GM08714 (cell line): ENCODE data around the gene SP140L.
"Not testable (repeated sequence)": the region's sequence is repeated elsewhere in the genome, so short reads cannot be mapped to it uniquely, and the experiment has no call there.

ENCODE experiments used
- H3K4me3 ChIP-seq: fragments of 200-500 bp; sonication (Bioruptor generic); 2 replicates; pipeline ENCODE4 v1.5.1; 2014; ENCODE audit warnings: mild to moderate bottlenecking, low read length, inconsistent platforms
- ZNF274 ChIP-seq: IDR thresholded peaks from 2 replicates; pipeline ENCODE4 v1.6.1; 2012; ENCODE audit warnings: mild to moderate bottlenecking, low read depth, low read length

The SP140L gene

DNA sequence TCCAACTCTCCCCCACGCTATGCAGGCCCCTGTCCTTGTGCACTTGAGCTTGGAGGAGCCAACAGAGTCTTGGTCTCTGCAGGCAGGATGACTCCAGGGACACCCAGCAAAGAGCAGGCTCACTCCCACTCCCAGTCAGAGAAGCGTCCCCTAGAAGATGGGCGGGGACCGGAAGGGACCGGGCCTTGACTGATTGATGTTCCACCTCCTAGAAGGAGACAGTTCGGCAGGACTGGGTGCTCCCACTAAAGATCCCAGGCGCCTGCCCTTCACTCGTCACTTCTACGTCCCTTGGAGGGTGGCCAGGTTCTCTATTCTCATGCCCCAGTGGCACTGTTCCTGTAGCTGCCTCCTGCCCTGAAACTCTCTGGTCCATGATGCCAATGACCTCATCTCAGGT is 85.9 kb downstream of the SP140L start:
- no peak overlapping the region for H3K4me3 ChIP-seq
- TF ChIP-seq ZNF274: no peak

DNA sequence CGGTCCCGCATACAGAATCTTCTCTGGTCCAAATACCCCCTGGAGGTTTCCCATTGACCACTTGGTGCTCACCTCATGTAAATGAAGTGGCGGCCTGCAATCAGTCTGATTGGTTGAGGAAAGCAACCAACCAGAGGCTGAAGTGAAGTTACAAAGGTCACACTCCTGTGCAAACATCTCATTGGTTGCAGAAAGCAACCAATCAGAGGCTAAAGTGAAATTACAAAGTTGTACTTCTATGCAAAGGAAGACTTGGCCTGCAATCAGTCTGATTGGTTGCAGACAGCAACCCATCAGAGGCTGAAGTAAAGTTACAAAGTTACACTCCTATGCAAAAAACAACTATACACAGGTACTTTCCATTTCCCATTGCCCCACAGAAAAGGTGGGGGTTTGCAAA is 86.5 kb downstream of the SP140L start:
- H3K4me3 ChIP-seq: no peak overlapping the region
- no peak for TF ChIP-seq ZNF274

DNA sequence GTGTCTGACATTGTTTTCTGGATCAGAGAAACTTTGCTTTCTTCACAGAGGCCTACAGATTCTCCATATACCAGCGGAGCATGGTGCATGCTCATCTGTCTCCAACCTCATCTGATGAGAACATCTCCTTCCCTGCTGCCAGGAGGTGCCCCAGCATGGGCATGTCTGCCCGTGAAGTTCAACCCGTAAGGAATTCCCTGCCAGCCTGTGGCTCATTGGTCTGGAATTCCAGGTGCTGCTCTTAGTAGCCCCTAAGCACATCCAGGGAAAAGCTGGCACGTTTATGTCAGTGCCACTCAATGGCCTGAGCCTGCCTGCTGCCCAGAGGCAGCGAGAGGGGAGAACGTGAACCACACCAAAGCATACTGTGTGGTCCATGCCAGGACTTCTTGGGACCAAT is 87.3 kb downstream of the SP140L start:
- TF ChIP-seq ZNF274: no peak
- H3K4me3 ChIP-seq: no peak overlapping the region

DNA sequence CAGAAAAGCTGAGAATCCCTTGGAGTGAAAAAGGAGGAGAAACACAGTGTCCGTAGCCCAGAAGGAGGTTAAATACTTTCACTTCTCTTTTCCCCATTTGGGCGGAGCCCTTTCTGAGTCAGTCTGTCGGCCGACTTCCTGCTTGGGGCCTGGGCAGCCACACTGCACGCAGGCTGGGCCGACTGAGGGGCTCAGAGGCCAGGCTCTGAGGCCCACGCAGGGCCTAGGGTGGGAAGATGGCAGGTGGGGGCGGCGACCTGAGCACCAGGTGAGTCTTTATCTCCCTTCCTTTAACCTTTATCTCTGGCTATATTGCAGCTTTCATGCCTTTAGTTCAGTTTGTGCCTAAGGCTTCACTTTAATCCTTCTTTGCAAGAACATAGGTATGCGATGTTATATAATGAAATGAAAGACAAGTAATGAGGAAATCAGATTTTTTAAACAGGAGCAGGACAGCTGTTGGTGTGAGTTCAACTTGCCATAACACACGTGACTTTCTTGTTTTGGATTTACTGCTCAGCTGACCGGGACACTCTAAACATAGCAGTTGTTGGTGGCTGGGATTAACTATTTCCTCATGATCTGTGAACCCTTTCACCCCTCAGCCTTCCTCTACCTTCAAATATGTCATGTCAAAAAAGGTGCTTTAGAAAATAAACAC is 89.2 kb downstream of the SP140L start, which contains the start of gene SP100:
SP100 (plus strand) TSS at position 141 of the 661 bp plus-strand sequence; CDS start at position 237, 96 bp downstream.
- TF ChIP-seq ZNF274: no peak
- peak within 1 kb of the TSS; percentile 100 for H3K4me3 ChIP-seq

DNA sequence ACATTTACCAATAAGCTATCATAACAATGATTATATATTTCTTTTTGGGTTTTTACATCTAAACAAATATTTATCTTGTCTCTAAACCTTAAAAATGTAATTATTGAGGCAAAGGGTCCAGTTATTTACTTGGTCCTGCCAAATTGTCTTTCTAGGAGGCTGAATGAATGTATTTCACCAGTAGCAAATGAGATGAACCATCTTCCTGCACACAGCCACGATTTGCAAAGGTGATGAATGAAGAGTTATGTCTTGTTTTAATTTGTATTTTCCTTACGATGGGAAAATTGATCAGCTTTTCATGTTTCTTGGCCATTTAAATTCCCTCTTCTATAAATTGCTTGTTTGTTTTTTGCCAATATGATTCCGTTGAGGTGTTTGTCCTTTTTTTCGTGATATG is 90.4 kb downstream of the SP140L start:
- no peak for TF ChIP-seq ZNF274
- peak overlapping the region; percentile 100; the same call in 1 of the 2 replicates for H3K4me3 ChIP-seq

DNA sequence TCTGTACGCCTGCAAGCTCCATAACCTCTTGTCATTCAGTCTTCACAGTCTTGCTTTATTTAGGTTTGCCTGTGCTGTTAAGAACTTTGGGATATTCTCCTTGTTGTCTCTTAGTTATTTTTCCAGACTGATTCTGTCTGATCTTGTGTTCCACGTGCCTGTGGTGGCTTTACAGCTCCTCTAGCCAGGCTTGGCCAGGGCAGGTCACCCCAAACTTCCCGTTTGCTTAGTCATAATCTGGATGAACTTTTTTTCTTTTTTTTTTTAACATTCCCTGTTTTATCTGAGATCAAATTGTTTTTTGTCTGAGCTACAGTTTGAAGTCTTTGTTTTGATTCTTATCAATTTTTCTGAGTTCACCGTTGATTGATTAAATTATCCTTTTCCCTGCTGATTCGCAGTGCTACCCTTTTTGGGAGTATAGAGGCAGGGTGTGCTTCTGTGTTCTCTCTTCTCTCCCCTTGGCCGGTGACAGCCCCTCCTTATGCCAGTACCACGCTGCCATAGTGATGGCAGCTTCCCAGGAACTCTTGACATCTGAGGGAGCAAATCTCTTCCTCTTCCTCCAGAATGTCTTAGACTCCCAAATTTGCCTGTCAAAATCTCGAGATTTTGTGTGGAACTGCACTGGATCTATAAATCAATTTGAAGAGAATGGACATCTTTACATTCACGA is 91.5 kb downstream of the SP140L start:
- H3K4me3 ChIP-seq: peak overlapping the region; percentile 100
- TF ChIP-seq ZNF274: no peak

DNA sequence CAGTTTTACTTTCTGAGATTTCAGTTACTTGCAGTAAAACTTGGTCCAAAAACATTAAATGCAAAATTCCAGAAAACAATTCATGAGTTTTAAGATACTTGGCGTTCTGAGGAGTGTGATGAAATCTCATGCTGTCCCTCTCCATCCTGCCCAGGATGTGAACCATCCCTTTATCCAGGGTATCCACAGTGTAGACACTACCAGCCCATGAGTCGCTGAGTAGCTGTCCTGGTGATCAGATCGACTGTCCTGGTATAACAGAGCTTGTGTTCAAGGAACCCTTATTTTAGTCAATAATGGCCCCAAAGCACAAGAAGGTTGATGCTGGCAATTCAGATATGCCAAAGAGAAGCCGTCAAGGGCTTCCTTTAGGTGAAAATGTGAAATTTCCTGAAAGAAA is 92.2 kb downstream of the SP140L start:
- TF ChIP-seq ZNF274: no peak
- H3K4me3 ChIP-seq: peak overlapping the region; percentile 100

DNA sequence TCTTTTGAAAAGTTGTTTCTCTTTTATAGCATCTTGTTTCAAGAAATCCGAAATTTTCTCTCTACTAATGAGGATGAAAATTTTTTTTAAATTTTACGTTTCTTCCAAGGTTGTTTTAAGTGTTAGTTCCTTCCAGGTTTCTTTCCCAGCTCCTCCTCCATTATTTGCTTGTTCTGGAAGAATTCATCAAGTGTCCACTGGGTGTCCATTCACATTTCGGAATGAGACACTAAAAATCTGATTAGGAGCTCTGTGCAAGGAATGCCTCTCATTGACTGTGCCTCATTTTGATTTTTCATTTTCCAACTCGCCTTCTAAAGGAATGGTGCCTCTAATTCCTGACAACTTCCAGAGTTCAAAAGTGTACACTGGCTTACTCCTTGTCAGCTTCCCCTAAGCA is 95.2 kb downstream of the SP140L start:
- no peak overlapping the region for H3K4me3 ChIP-seq
- no peak for TF ChIP-seq ZNF274

DNA sequence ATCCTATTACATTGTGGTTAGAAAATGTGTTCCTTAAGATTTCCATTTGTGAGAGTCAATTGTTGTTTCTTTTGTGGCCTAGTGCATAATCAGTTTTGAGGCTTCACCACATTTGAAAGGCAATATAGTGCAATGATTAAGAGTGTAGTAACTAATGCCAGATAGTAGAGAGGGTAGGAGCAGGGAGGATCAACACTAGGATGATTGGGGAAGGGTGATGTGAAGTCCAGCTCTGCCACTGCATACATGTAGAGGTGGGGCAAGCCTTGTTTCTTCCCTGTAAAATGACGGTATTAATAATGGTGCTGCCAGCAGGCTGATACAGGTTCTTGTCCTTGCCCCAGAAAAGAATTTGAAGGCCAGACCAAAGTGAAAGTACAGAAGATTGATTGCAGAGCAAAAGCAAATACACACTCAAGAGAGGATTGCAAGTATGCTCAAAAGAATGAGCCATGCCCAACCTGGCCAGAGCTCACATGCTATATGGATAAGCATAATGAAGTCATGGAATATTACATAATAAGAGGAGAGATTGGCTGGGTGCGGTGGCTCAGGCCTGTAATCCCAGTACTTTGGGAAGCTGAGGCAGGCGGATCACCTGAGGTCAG is 97.0 kb downstream of the SP140L start:
- no peak for TF ChIP-seq ZNF274
- H3K4me3 ChIP-seq: 0 out of 2 replicates have a peak overlapping the region, but pooled peaks have one; percentile 27

DNA sequence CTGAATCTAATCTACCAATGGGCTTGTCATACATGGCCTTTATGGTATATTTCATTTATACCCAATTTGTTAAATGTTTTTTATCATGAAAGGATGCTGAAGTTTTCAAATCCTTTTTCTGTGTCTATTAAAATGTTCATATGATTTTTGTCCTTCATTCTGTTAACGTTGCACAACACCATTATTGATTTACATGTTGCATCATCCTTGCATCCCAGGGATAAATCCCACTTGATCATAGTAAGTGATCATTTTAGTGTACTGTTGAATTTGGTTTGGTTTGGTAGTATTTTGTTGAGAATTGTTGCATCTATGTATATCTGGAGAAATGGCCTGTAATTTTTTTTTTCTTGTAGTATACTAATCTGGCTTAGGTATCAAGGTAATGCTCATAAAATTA is 98.4 kb downstream of the SP140L start:
- TF ChIP-seq ZNF274: no peak
- no peak overlapping the region for H3K4me3 ChIP-seq

DNA sequence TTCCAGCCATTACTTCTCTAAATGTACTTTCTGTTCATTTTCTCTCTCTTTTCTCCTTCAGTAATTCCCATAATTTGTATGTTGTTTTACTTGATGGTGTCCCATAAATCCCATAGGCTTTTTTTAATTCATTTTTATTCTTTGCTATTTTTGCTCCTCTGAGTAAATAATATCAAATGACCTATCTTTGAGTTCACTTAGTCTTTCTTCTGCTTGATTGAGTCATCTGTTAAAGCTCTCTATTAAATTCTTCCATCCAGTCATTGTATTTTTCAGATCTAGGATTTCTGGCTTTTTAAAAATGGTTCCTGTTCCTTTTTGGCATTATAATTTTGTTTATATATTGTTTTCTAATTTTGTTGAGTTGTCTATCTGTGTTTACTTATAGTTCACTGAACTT is 102.5 kb downstream of the SP140L start:
- no peak overlapping the region for H3K4me3 ChIP-seq
- TF ChIP-seq ZNF274: no peak

DNA sequence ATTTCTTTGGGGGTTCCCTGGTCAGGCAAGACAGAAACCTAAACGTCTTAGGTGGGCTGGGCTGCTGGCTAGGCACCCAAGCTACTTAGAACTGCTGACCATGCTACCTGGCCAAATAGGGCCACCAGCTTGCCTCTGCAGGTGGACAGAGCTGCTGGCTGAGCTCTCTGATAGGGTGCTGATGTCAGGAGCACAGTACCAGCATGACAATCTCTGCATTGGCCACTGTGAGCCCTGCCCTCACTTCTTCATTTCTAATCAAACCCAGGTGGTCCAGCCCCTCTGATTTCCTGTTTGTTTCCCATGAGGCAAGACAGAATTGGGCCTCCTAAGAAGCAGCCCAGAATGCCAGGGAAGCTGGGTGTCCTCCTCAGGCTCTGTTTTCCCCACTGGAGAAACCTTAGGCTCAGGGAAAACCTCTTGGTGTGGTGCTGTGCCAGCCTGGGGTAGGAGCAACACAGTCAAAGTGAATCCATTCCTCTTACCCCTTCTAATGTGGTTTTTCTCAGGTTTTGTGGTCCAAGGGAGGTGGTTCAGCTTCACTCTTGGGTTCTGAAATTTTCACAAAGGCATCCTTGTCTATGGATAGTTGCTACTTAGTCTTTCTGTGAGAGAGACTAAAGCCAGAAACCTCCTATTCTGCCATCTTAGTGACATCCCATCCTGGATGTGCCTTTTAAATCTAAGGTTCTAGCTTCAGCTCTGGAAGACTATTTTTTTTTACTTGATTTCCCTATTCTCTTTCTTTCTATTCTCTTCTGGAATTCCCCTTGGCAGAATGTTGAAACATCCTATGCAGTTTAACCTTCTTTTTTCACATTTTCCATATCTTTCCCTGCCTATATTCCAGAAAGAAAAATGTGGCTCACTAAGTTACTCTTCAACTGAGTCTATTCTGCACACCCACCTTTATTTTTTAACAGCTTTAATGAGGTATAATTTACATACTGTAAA is 104.2 kb downstream of the SP140L start:
- no peak overlapping the region for H3K4me3 ChIP-seq
- no peak for TF ChIP-seq ZNF274

DNA sequence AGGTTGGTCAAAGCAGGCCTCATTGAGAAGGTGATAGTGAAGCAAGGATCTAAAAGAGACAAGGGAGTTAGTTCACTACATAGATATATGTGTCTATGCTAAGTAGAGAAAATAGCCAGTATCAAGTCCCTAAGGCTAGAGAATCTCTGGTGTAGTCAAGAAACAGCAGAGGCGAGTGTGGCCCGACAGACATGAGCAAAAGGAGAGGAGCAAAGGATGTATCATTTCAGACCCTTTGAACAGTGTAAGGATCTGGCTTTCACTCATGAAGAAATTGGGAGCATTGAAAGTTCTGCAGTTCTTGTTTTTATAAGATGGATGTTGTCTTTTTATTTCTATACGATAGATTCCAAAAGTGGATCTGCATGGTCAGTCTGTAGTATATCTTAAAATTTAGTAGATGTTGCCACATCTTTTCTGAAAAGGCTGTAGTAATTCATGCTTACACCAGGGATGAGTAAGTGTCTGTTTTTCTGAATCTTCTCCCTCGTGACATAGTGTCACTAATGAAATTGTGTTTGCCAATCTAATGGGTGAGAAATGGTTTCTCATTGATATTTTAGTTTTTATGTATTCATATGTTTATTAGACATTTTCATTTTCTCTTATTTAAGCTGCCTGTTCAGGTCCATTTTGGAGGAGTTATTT is 107.8 kb downstream of the SP140L start:
- no peak overlapping the region for H3K4me3 ChIP-seq
- TF ChIP-seq ZNF274: no peak

DNA sequence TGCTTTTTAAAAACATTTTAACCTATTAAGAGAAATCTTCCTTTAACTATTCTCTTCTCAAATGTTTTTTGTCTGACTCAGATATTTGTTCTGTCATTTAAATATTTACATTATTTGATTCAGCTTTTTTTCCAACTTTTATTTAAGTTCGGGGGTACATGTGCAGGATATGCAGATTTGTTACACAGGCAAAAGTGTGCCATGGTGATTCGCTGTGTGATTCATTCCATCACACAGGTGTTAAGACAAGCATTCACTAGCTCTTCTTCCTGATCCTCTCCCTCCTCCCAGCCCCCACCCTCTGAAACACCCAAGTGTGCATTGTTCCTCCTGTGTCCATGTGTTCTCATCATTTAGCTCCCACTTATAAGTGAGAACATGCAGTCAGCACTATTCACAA is 108.4 kb downstream of the SP140L start:
- no peak overlapping the region for H3K4me3 ChIP-seq
- TF ChIP-seq ZNF274: no peak

DNA sequence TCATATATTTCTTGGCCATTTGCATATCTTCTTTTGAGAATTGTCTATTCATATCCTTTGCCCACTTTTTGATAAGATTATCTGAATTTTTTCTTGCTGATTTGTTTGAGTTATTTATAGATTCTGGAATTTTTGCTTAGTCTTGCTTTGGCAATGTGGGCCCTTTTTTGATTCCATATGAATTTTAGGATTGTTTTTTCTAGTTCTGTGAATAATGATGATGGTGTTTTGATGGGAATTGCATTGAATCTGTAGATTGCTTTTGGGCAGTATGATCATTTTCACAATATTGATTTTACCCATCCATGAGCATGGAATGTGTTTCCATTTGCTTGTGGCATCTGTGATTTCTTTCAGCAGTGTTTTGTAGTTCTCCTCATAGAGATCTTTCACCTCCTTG is 112.1 kb downstream of the SP140L start:
- not testable (repeated sequence) for H3K4me3 ChIP-seq
